ENCODE results near the gene CSNK2B. TPM values are rescaled to one million over a fixed set of nuclear protein-coding genes. Genes with fewer than 3 reads are reported as not detected.
A peak's percentile ranks its signal among the peaks of the same experiment; 100 is the strongest.

Gene CSNK2B
- total RNA-seq, 2 experiments from 2014 or later, result 206 to 216 TPM

- POLR2A ChIA-PET, result no interaction called here
- no peak overlapping the region for H3K4me3 Mint-ChIP-seq
- ATAC-seq (ENCODE audit: low read depth), result no peak
- no peaks in the 10 kb centered on the region for H3K9me3 Mint-ChIP-seq
- no peaks in the 10 kb centered on the region for H3K4me1 Mint-ChIP-seq
- H3K36me3 Mint-ChIP-seq, result peaks cover 5% of the 10 kb centered on the region
- no peak for DNase-seq
- no peak overlapping the region for H3K27ac Mint-ChIP-seq
- no peaks in the 10 kb centered on the region for H3K27me3 Mint-ChIP-seq
These were observed 25.2 kb downstream of the CSNK2B start for GRCh38 chr6:31691078-31691463.

GRCh38 chr6:31691564-31692108, 25.8 kb downstream of the CSNK2B start:
- POLR2A ChIA-PET, result interaction anchor here (1.4 kb wide), 1 partner anchor 12 kb away, joined by 4 read pairs; the partner anchor contains the start of gene ABHD16A
- no peak for DNase-seq
- no peaks in the 10 kb centered on the region for H3K4me1 Mint-ChIP-seq
- no peaks in the 10 kb centered on the region for H3K27me3 Mint-ChIP-seq
- no peak for ATAC-seq (ENCODE audit: low read depth)
- no peaks in the 10 kb centered on the region for H3K9me3 Mint-ChIP-seq
- peaks cover 5% of the 10 kb centered on the region for H3K36me3 Mint-ChIP-seq
- no peak overlapping the region for H3K4me3 Mint-ChIP-seq
- no peak overlapping the region for H3K27ac Mint-ChIP-seq

GRCh38 chr6:31692353-31692752, 26.5 kb downstream of the CSNK2B start:
- POLR2A ChIA-PET, result interaction anchor here (1.4 kb wide), 1 partner anchor 11 kb away, joined by 4 read pairs; the partner anchor contains the start of gene ABHD16A
- no peak overlapping the region for H3K27ac Mint-ChIP-seq
- no peak overlapping the region for H3K4me3 Mint-ChIP-seq
- H3K9me3 Mint-ChIP-seq, result no peaks in the 10 kb centered on the region
- peaks cover 3% of the 10 kb centered on the region for H3K4me1 Mint-ChIP-seq
- no peak for ATAC-seq (ENCODE audit: low read depth)
- DNase-seq, result no peak
- no peaks in the 10 kb centered on the region for H3K27me3 Mint-ChIP-seq
- peaks cover 9% of the 10 kb centered on the region for H3K36me3 Mint-ChIP-seq

- no peak overlapping the region for H3K4me3 Mint-ChIP-seq
- H3K27me3 Mint-ChIP-seq, result no peaks in the 10 kb centered on the region
- DNase-seq (no peak), ATAC-seq (ENCODE audit: low read depth) (no peak)
- H3K9me3 Mint-ChIP-seq, result no peaks in the 10 kb centered on the region
- peaks cover 8% of the 10 kb centered on the region for H3K4me1 Mint-ChIP-seq
- H3K27ac Mint-ChIP-seq, result peak overlapping the region; percentile 34
- POLR2A ChIA-PET, result interaction anchor here (1.4 kb wide), 1 partner anchor 10 kb away, joined by 4 read pairs; the partner anchor contains the start of gene ABHD16A
- H3K36me3 Mint-ChIP-seq, result peaks cover 10% of the 10 kb centered on the region
These were observed 27.0 kb downstream of the CSNK2B start for GRCh38 chr6:31692886-31693285.

GRCh38 chr6:31693535-31693934, 27.7 kb downstream of the CSNK2B start:
- no peak for ATAC-seq (ENCODE audit: low read depth)
- Mint-ChIP-seq H3K9me3 (no peaks in the 10 kb centered on the region), H3K4me1 (peaks cover 8% of the 10 kb centered on the region), H3K36me3 (peaks cover 9% of the 10 kb centered on the region), H3K27me3 (no peaks in the 10 kb centered on the region), H3K27ac (no peak overlapping the region), H3K4me3 (no peak overlapping the region)
- POLR2A ChIA-PET, result interaction anchor here (0.8 to 1.7 kb wide), 4 partner anchors 9 to 29 kb away, joined by 3 to 7 read pairs (median 6); partner anchors contain the start of genes GPANK1 and LY6G5C
- DNase-seq, result no peak

GRCh38 chr6:31697555-31697954, 31.7 kb downstream of the CSNK2B start:
- Mint-ChIP-seq H3K9me3 (no peaks in the 10 kb centered on the region), H3K27me3 (no peaks in the 10 kb centered on the region), H3K4me1 (peaks cover 23% of the 10 kb centered on the region), H3K4me3 (no peak overlapping the region), H3K27ac (peak overlapping the region; percentile 65), H3K36me3 (peaks cover 9% of the 10 kb centered on the region)
- ATAC-seq (ENCODE audit: low read depth) (no peak), DNase-seq (no peak)
- POLR2A ChIA-PET, result no interaction called here

GRCh38 chr6:31700740-31701401, 35.0 kb downstream of the CSNK2B start:
- Mint-ChIP-seq H3K36me3 (peaks cover 8% of the 10 kb centered on the region), H3K27me3 (no peaks in the 10 kb centered on the region), H3K27ac (no peak overlapping the region), H3K4me3 (peak overlapping the region; percentile 97), H3K4me1 (peaks cover 29% of the 10 kb centered on the region), H3K9me3 (no peaks in the 10 kb centered on the region)
- POLR2A ChIA-PET, result no interaction called here
- DNase-seq, result no peak
- no peak for ATAC-seq (ENCODE audit: low read depth)

GRCh38 chr6:31701666-31702404, 36.0 kb downstream of the CSNK2B start:
- DNase-seq (no peak), ATAC-seq (ENCODE audit: low read depth) (no peak)
- H3K4me3 Mint-ChIP-seq, result peak overlapping the region; percentile 97
- H3K4me1 Mint-ChIP-seq, result peaks cover 29% of the 10 kb centered on the region
- POLR2A ChIA-PET, result interaction anchor here (0.8 to 5.4 kb wide), 5 partner anchors 16 to 37 kb away, joined by 3 to 34 read pairs (median 10); partner anchors contain the start of genes CLIC1, LY6G5C and MSH5
- H3K36me3 Mint-ChIP-seq, result peaks cover 8% of the 10 kb centered on the region
- no peaks in the 10 kb centered on the region for H3K27me3 Mint-ChIP-seq
- no peaks in the 10 kb centered on the region for H3K9me3 Mint-ChIP-seq
- H3K27ac Mint-ChIP-seq, result peak overlapping the region; percentile 94

- Mint-ChIP-seq H3K9me3 (no peaks in the 10 kb centered on the region), H3K4me3 (peak overlapping the region; percentile 97), H3K27me3 (no peaks in the 10 kb centered on the region), H3K4me1 (peaks cover 24% of the 10 kb centered on the region), H3K27ac (peak overlapping the region; percentile 94), H3K36me3 (peaks cover 4% of the 10 kb centered on the region)
- ATAC-seq (ENCODE audit: low read depth), result no peak
- POLR2A ChIA-PET, result interaction anchor here (0.6 to 5.4 kb wide), 11 partner anchors 10 to 1624 kb away, joined by 3 to 34 read pairs (median 3); partner anchors contain the start of genes CLIC1, LSM2, LY6G5C and MSH5
- DNase-seq, result no peak
These were observed 36.5 kb downstream of the CSNK2B start for GRCh38 chr6:31702405-31702818.

- ATAC-seq (ENCODE audit: low read depth), result peak; percentile 94
- Mint-ChIP-seq H3K4me1 (peaks cover 20% of the 10 kb centered on the region), H3K36me3 (no peaks in the 10 kb centered on the region), H3K9me3 (no peaks in the 10 kb centered on the region), H3K4me3 (peak within 1 kb of the TSS; percentile 97), H3K27me3 (no peaks in the 10 kb centered on the region), H3K27ac (peak within 1 kb of the TSS; percentile 94)
- POLR2A ChIA-PET, result interaction anchor here (0.6 to 5.4 kb wide), 29 partner anchors 8 to 1623 kb away, joined by 3 to 34 read pairs (median 3); partner anchors contain the start of genes C6orf47, CLIC1, DDAH2 and EHMT2
- DNase-seq, result peak; percentile 97
These were observed 37.2 kb downstream of the CSNK2B start, which contains the start of gene ABHD16A for GRCh38 chr6:31702819-31703716. ABHD16A (minus strand) TSS chr6:31703324; CDS start chr6:31703281, 43 bp downstream.

- POLR2A ChIA-PET, result interaction anchor here (0.6 to 5.4 kb wide), 4 partner anchors 9 to 233 kb away, joined by 3 to 34 read pairs (median 4); partner anchors contain the start of genes LY6G6D and MSH5
- Mint-ChIP-seq H3K9me3 (no peaks in the 10 kb centered on the region), H3K4me1 (peaks cover 23% of the 10 kb centered on the region), H3K27me3 (peaks cover 3% of the 10 kb centered on the region), H3K4me3 (no peak overlapping the region), H3K27ac (no peak overlapping the region), H3K36me3 (no peaks in the 10 kb centered on the region)
- DNase-seq (no peak), ATAC-seq (ENCODE audit: low read depth) (no peak)
These were observed 40.1 kb downstream of the CSNK2B start for GRCh38 chr6:31705931-31706330.

GRCh38 chr6:31706599-31706998, 40.7 kb downstream of the CSNK2B start, which contains the start of gene LY6G6F:
LY6G6F (plus strand) TSS chr6:31706866; CDS start chr6:31706907, 41 bp downstream.
- ATAC-seq (ENCODE audit: low read depth), result no peak
- POLR2A ChIA-PET, result interaction anchor here (0.9 to 5.4 kb wide), 2 partner anchors 9 to 32 kb away, joined by 3 to 34 read pairs; partner anchors contain the start of genes LY6G6D and MSH5
- no peak within 1 kb of the TSS for H3K27ac Mint-ChIP-seq

More at GRCh38 chr6:31706599-31706998, 40.7 kb downstream of the CSNK2B start, which contains the start of gene LY6G6F:
- Mint-ChIP-seq H3K4me1 (peaks cover 20% of the 10 kb centered on the region), H3K27me3 (peaks cover 3% of the 10 kb centered on the region), H3K4me3 (no peak within 1 kb of the TSS), H3K9me3 (no peaks in the 10 kb centered on the region), H3K36me3 (no peaks in the 10 kb centered on the region)
- DNase-seq, result no peak
